SK-N-SH treated with all-trans-retinoic acid at 6 μM for 48 hours (cell line): Measurements from ENCODE around the gene MEAF6.
A peak's percentile ranks its signal among the peaks of the same experiment; 100 is the strongest.

Experiments used
- ATAC-seq: fragments of 200-7000 bp; cut with Tn5 transposase; 3 replicates; pipeline ENCODE4 v1.9.1; 2020; ENCODE audit warnings: mild to moderate bottlenecking, moderate library complexity
- ARNTL ChIP-seq: fragments of 450-650 bp; formaldehyde crosslinking; IDR thresholded peaks from 2 replicates; pipeline ENCODE4 v1.5.0; 2020; ENCODE audit warnings: low read depth, mild to moderate bottlenecking, moderate library complexity, borderline replicate concordance
- CSDC2 ChIP-seq: fragments of 250-450 bp; sonication (Bioruptor Pico); IDR thresholded peaks from 2 replicates; pipeline ENCODE4 v1.5.0; 2020; ENCODE audit warnings: mild to moderate bottlenecking, moderate library complexity
- ESRRG ChIP-seq: fragments of 250-450 bp; sonication (Bioruptor Pico); IDR thresholded peaks from 2 replicates; pipeline ENCODE4 v1.6.1; 2021; ENCODE audit warnings: mild to moderate bottlenecking
- ISL1 ChIP-seq: fragments of 250-450 bp; sonication (Bioruptor Pico); IDR thresholded peaks from 2 replicates; pipeline ENCODE4 v2.1.2; 2022; ENCODE audit warnings: mild to moderate bottlenecking, moderate library complexity
- PPARA ChIP-seq: fragments of 250-450 bp; sonication (Bioruptor Pico); IDR thresholded peaks from 2 replicates; pipeline ENCODE4 v1.5.0; 2020; ENCODE audit warnings: mild to moderate bottlenecking, borderline replicate concordance
- RARB ChIP-seq: fragments of 250-450 bp; sonication (Bioruptor Pico); IDR thresholded peaks from 2 replicates; pipeline ENCODE4 v1.8.0; 2021; ENCODE audit warnings: mild to moderate bottlenecking, moderate library complexity
- SNAI2 ChIP-seq: fragments of 250-450 bp; sonication (Bioruptor Pico); IDR thresholded peaks from 2 replicates; pipeline ENCODE4 v1.5.0; 2020; ENCODE audit warnings: mild to moderate bottlenecking, moderate library complexity
- TCF4 ChIP-seq: fragments of 250-450 bp; sonication (Bioruptor Pico); IDR thresholded peaks from 2 replicates; pipeline ENCODE4 v1.8.0; 2021; ENCODE audit warnings: mild to moderate bottlenecking, moderate library complexity, borderline replicate concordance
- TOX ChIP-seq: fragments of 250-450 bp; sonication (Bioruptor Pico); IDR thresholded peaks from 2 replicates; pipeline ENCODE4 v1.8.0; 2021; ENCODE audit warnings: mild to moderate bottlenecking, moderate library complexity, borderline replicate concordance
- ZC3H10 ChIP-seq: fragments of 250-450 bp; sonication (Bioruptor Pico); IDR thresholded peaks from 2 replicates; pipeline ENCODE4 v1.5.1; 2021; ENCODE audit warnings: mild to moderate bottlenecking, moderate library complexity
- ZFP3 ChIP-seq: fragments of 250-450 bp; sonication (Bioruptor Pico); IDR thresholded peaks from 2 replicates; pipeline ENCODE4 v1.5.0; 2020; ENCODE audit warnings: mild to moderate bottlenecking, moderate library complexity
- ZFP30 ChIP-seq: fragments of 450-650 bp; formaldehyde crosslinking; IDR thresholded peaks from 2 replicates; pipeline ENCODE4 v1.5.0; 2022; ENCODE audit warnings: mild to moderate bottlenecking, moderate library complexity
- ZNF565 ChIP-seq: fragments of 450-650 bp; formaldehyde crosslinking; conservative IDR thresholded peaks from 2 replicates; pipeline ENCODE4 v1.5.0; 2020; ENCODE audit warnings: low read depth, mild to moderate bottlenecking, moderate library complexity
- ZNF8 ChIP-seq: fragments of 450-650 bp; formaldehyde crosslinking; IDR thresholded peaks from 2 replicates; pipeline ENCODE4 v1.5.0; 2020; ENCODE audit warnings: mild to moderate bottlenecking, moderate library complexity
- TF ChIP-seq, protein P1 (sequence below): fragments of 250-450 bp; sonication (Bioruptor Pico); IDR thresholded peaks from 2 replicates; pipeline ENCODE4 v1.8.0; 2021; ENCODE audit warnings: low read depth, mild to moderate bottlenecking, moderate library complexity, borderline replicate concordance
- TF ChIP-seq, protein P2 (sequence below): fragments of 250-450 bp; sonication (Bioruptor Pico); IDR thresholded peaks from 2 replicates; pipeline ENCODE4 v1.8.0; 2020; ENCODE audit warnings: mild to moderate bottlenecking, moderate library complexity, borderline replicate concordance
- TF ChIP-seq, protein P3 (sequence below): fragments of 250-450 bp; sonication (Bioruptor Pico); IDR thresholded peaks from 2 replicates; pipeline ENCODE4 v1.5.0; 2020; ENCODE audit warnings: mild to moderate bottlenecking, moderate library complexity

Gene MEAF6

DNA sequence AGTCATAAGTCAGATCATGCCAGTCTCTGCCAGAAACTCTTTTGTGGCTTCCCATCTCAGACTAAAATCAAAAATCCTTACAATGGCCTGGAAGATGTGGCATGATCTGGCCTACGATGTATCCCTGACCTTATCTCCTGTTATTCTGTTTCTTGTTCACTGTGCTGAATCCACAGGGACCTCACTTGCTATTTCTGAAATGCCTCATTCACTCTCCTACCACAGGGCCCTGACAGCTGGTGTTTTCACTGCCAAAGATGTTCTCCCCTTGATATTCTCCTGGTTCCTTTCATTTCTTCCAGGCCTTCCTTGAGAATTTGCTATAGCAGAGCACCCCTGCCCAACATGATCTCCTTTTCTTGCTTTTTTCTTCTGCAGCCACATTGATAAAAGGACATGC lies 43.8 kb upstream of the MEAF6 start:
- ATAC-seq, result no peak
- no peak for TF ChIP-seq ZFP3 (CRISPR knock-in tag)
- no peak for TF ChIP-seq TOX
- no peak for TF ChIP-seq ZNF8 (CRISPR knock-in tag)
- no peak for TF ChIP-seq ZC3H10 (CRISPR knock-in tag)
- TF ChIP-seq, protein P1, sequence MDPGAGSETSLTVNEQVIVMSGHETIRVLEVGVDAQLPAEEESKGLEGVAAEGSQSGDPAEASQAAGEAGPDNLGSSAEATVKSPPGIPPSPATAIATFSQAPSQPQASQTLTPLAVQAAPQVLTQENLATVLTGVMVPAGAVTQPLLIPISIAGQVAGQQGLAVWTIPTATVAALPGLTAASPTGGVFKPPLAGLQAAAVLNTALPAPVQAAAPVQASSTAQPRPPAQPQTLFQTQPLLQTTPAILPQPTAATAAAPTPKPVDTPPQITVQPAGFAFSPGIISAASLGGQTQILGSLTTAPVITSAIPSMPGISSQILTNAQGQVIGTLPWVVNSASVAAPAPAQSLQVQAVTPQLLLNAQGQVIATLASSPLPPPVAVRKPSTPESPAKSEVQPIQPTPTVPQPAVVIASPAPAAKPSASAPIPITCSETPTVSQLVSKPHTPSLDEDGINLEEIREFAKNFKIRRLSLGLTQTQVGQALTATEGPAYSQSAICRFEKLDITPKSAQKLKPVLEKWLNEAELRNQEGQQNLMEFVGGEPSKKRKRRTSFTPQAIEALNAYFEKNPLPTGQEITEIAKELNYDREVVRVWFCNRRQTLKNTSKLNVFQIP (CRISPR knock-in tag), result no peak
- no peak for TF ChIP-seq ISL1 (CRISPR knock-in tag)
- TF ChIP-seq ARNTL (CRISPR knock-in tag), result no peak
- TF ChIP-seq, protein P2, sequence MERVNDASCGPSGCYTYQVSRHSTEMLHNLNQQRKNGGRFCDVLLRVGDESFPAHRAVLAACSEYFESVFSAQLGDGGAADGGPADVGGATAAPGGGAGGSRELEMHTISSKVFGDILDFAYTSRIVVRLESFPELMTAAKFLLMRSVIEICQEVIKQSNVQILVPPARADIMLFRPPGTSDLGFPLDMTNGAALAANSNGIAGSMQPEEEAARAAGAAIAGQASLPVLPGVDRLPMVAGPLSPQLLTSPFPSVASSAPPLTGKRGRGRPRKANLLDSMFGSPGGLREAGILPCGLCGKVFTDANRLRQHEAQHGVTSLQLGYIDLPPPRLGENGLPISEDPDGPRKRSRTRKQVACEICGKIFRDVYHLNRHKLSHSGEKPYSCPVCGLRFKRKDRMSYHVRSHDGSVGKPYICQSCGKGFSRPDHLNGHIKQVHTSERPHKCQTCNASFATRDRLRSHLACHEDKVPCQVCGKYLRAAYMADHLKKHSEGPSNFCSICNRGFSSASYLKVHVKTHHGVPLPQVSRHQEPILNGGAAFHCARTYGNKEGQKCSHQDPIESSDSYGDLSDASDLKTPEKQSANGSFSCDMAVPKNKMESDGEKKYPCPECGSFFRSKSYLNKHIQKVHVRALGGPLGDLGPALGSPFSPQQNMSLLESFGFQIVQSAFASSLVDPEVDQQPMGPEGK, result no peak
- no peak for TF ChIP-seq PPARA (CRISPR knock-in tag)
- TF ChIP-seq ZFP30 (CRISPR knock-in tag), result no peak
- TF ChIP-seq CSDC2, result no peak
- TF ChIP-seq RARB (CRISPR knock-in tag), result no peak
- no peak for TF ChIP-seq SNAI2 (CRISPR knock-in tag)
- no peak for TF ChIP-seq TCF4 (CRISPR knock-in tag)
- TF ChIP-seq, protein P3, sequence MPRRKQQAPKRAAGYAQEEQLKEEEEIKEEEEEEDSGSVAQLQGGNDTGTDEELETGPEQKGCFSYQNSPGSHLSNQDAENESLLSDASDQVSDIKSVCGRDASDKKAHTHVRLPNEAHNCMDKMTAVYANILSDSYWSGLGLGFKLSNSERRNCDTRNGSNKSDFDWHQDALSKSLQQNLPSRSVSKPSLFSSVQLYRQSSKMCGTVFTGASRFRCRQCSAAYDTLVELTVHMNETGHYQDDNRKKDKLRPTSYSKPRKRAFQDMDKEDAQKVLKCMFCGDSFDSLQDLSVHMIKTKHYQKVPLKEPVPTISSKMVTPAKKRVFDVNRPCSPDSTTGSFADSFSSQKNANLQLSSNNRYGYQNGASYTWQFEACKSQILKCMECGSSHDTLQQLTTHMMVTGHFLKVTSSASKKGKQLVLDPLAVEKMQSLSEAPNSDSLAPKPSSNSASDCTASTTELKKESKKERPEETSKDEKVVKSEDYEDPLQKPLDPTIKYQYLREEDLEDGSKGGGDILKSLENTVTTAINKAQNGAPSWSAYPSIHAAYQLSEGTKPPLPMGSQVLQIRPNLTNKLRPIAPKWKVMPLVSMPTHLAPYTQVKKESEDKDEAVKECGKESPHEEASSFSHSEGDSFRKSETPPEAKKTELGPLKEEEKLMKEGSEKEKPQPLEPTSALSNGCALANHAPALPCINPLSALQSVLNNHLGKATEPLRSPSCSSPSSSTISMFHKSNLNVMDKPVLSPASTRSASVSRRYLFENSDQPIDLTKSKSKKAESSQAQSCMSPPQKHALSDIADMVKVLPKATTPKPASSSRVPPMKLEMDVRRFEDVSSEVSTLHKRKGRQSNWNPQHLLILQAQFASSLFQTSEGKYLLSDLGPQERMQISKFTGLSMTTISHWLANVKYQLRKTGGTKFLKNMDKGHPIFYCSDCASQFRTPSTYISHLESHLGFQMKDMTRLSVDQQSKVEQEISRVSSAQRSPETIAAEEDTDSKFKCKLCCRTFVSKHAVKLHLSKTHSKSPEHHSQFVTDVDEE (CRISPR knock-in tag), result no peak
- TF ChIP-seq, all 23 proteins: peak for 0

- TF ChIP-seq TCF4 (CRISPR knock-in tag) (no peak), ESRRG (no peak), ZNF565 (CRISPR knock-in tag) (no peak)
- no peak for ATAC-seq
These were observed 42.8 kb upstream of the MEAF6 start for GRCh38 chr1:37557402-37557801.

DNA sequence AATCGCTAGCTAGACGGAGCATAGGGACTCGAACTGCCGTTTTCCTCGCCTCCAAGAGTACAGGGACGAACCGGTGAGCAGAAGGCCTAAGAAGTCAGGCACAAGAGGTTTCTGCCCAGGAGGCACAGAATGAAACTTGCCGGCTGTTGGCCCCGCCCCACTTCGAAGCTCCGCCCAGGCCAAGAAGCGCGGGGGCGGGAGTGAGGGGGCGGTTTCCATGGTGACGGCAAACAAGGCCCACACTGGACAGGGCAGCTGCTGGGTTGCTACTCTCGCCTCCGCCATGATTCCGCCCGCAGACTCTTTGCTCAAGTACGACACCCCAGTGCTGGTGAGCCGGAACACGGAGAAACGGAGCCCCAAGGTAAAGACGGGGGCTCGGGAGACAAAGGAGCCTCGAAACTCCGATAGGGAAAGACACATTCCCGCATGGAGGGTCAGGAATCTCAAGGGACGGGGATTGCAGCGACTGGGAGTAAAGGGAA lies 42.2 kb upstream of the MEAF6 start, which contains the start of gene DNALI1:
DNALI1 (plus strand) TSS at position 229 of the 485 bp plus-strand sequence; CDS start at position 284, 55 bp downstream.
- TF ChIP-seq, protein P1 (CRISPR knock-in tag), result no peak
- TF ChIP-seq ZFP3 (CRISPR knock-in tag), result 0 out of 2 replicates have a peak, but pooled peaks have one; percentile 57
- peak; percentile 92 for ATAC-seq

DNA sequence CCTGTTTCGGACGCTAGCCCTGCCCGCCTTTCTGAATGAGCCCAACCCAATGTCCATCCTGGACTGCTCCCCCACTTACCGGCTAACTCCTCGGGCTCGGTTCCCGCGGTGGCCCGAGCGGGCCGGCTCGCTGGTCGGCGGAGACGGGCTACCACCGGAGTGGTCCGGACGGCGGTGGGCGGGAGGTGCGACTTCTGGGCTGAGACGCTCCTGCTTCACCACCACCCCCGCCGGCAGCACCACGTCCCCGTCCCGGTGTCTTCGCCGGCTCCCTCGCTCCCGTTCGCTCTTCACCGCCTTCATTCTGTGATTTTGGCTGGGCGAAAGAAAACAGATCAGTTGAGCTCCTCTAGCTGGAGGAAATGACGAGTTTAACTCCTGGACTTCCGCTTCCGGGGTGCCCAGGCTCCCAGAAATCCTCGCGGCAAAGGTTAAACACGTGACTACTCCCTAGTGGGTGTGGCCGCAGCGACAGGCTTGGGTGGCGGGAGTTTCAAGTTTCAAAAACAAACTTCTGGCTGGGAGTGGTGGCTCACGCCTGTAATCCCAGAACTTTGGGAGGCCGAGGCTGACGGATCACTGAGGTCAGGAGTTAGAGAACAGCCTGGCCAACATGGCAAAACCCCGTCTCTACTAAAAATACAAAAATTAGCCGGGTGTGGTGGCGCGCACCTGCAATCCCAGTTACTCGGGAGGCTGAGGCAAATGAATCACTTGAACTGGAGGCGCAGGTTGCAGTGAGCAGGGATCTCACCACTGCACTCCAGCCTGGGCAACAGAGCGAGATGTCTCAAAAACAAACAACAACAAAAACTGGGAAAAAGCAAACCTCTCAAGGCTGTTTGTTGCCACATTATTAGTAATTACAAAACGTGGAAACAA lies 39.6 kb upstream of the MEAF6 start, which contains the start of gene SNIP1:
SNIP1 (minus strand) TSS at position 367 of the 882 bp plus-strand sequence; CDS start at position 303, 64 bp downstream.
- TF ChIP-seq, protein P3 (CRISPR knock-in tag), result no peak
- TF ChIP-seq ZNF565 (CRISPR knock-in tag), result no peak
- TF ChIP-seq ISL1 (CRISPR knock-in tag), result no peak
- peak; percentile 83 for ATAC-seq
